Measurements from ENCODE around the gene TYMS.
A peak's percentile ranks its signal among the peaks of the same experiment; 100 is the strongest.

TYMS gene

GRCh38 chr18:657311-658000 is at the start of gene TYMS:
Gene TYMS (plus strand): TSS chr18:657653. CDS start chr18:657743, 90 bp downstream.
- DNase-seq (ENCODE audit: low read depth in 2 of 2): peak in 1 of 2 donors; percentile 35

- no peak for DNase-seq (ENCODE audit: low read depth in 2 of 2)
Measured at GRCh38 chr18:607930-608329, 49.5 kb upstream of the TYMS start.

GRCh38 chr18:610214-610928 is 47.1 kb upstream of the TYMS start:
- no peak for DNase-seq (ENCODE audit: low read depth in 2 of 2)

- no peak for DNase-seq (ENCODE audit: low read depth in 2 of 2)
Measured at GRCh38 chr18:612156-612555, 45.3 kb upstream of the TYMS start.

- DNase-seq (ENCODE audit: low read depth in 2 of 2): no peak
Measured at GRCh38 chr18:614193-614592, 43.3 kb upstream of the TYMS start.

- DNase-seq (ENCODE audit: low read depth in 2 of 2): no peak
Measured at GRCh38 chr18:615092-615521, 42.3 kb upstream of the TYMS start.

GRCh38 chr18:615773-616172 is 41.7 kb upstream of the TYMS start:
- no peak for DNase-seq (ENCODE audit: low read depth in 2 of 2)

- DNase-seq (ENCODE audit: low read depth in 2 of 2): no peak
Measured at GRCh38 chr18:616380-616995, 41.0 kb upstream of the TYMS start.

- no peak for DNase-seq (ENCODE audit: low read depth in 2 of 2)
Measured at GRCh38 chr18:617970-618504, 39.4 kb upstream of the TYMS start.

- DNase-seq (ENCODE audit: low read depth in 2 of 2): no peak
Measured at GRCh38 chr18:618618-619017, 38.8 kb upstream of the TYMS start.

GRCh38 chr18:621291-622043 is 36.0 kb upstream of the TYMS start:
- DNase-seq (ENCODE audit: low read depth in 2 of 2): no peak

GRCh38 chr18:622289-622688 is 35.2 kb upstream of the TYMS start:
- DNase-seq (ENCODE audit: low read depth in 2 of 2): no peak

- peak; percentile 40 to 44 for DNase-seq (ENCODE audit: low read depth in 2 of 2)
Measured at GRCh38 chr18:623761-624620, 33.5 kb upstream of the TYMS start.

- DNase-seq (ENCODE audit: low read depth in 2 of 2): no peak
Measured at GRCh38 chr18:627231-627630, 30.2 kb upstream of the TYMS start.

GRCh38 chr18:629269-630150 is 27.9 kb upstream of the TYMS start:
- no peak for DNase-seq (ENCODE audit: low read depth in 2 of 2)

GRCh38 chr18:631560-631959 is 25.9 kb upstream of the TYMS start:
- DNase-seq (ENCODE audit: low read depth in 2 of 2): no peak

GRCh38 chr18:634551-635045 is 22.9 kb upstream of the TYMS start:
- no peak for DNase-seq (ENCODE audit: low read depth in 2 of 2)

- DNase-seq (ENCODE audit: low read depth in 2 of 2): no peak
Measured at GRCh38 chr18:635171-635570, 22.3 kb upstream of the TYMS start.

GRCh38 chr18:641224-641623 is 16.2 kb upstream of the TYMS start:
- DNase-seq (ENCODE audit: low read depth in 2 of 2): no peak
